Caco-2 (cell line): Measurements from ENCODE around the gene DENND1A. TPM values are rescaled to one million over a fixed set of nuclear protein-coding genes. Genes with fewer than 3 reads are reported as not detected.

Experiments used
- BruUV-seq: library from RNA; stranded (reverse); fragments of 400-500 nt; replicated peaks from 2 replicates; lab custom pipeline; 2021; lab: Mats Ljungman, UMichigan
- CTCF ChIA-PET: fragments of 300-600 bp; sonication (Branson Sonifier 250); formaldehyde crosslinking; loops from one replicate; lab custom pipeline; 2022; ENCODE audit warnings: antibody characterized with exemption; lab: Charles Lee
- POLR2A ChIA-PET: fragments of 300-600 bp; sonication (Branson Sonifier 250); formaldehyde crosslinking; loops from one replicate; lab custom pipeline; 2022; ENCODE audit warnings: antibody characterized with exemption; lab: Charles Lee
- DNase-seq, 2 experiments: peaks; one replicate each; pipeline versions ENCODE4 v3.0.0 to v3.0.0-alpha.2; 2020 to 2022
- H3K27me3 ChIP-seq: replicated peaks from 2 replicates; pipeline ENCODE4 v1.6.0; 2011; ENCODE audit warnings: low read length; ENCODE audit not compliant: control insufficient read depth, insufficient read depth
- H3K36me3 ChIP-seq: 2 replicates; pipeline ENCODE4 v1.5.1; 2011; ENCODE audit warnings: low read length; ENCODE audit not compliant: control insufficient read depth, insufficient read depth
- H3K4me1 ChIP-seq: fragments of 250-450 bp; sonication (Bioruptor Pico); 2 replicates; pipeline ENCODE4 v1.5.1; 2020; ENCODE audit warnings: mild to moderate bottlenecking
- H3K4me3 ChIP-seq: 2 replicates; pipeline ENCODE4 v1.5.1; 2011; ENCODE audit warnings: low read depth, mild to moderate bottlenecking, control low read depth, low read length
- H3K9me3 ChIP-seq: fragments of 250-450 bp; sonication (Bioruptor Pico); 2 replicates; pipeline ENCODE4 v1.5.1; 2020; ENCODE audit warnings: mild to moderate bottlenecking, moderate library complexity
- H3K27ac Mint-ChIP-seq: one replicate; pipeline ENCODE4 v1.8.0; 2022; ENCODE audit warnings: mixed read lengths; ENCODE audit not compliant: unreplicated experiment
- H3K27me3 Mint-ChIP-seq: one replicate; pipeline ENCODE4 v1.8.0; 2022; ENCODE audit warnings: mixed read lengths; ENCODE audit not compliant: insufficient read depth, unreplicated experiment
- H3K36me3 Mint-ChIP-seq: one replicate; pipeline ENCODE4 v1.8.0; 2022; ENCODE audit warnings: mild to moderate bottlenecking, mixed read lengths; ENCODE audit not compliant: insufficient read depth, unreplicated experiment
- H3K4me1 Mint-ChIP-seq: one replicate; pipeline ENCODE4 v1.8.0; 2022; ENCODE audit warnings: low read depth, mixed read lengths; ENCODE audit not compliant: unreplicated experiment
- H3K4me3 Mint-ChIP-seq: one replicate; pipeline ENCODE4 v1.8.0; 2022; ENCODE audit warnings: mild to moderate bottlenecking, moderate library complexity, mixed read lengths; ENCODE audit not compliant: unreplicated experiment
- H3K9me3 Mint-ChIP-seq: one replicate; pipeline ENCODE4 v1.8.0; 2022; ENCODE audit warnings: mixed read lengths; ENCODE audit not compliant: unreplicated experiment
- CTCF ChIP-seq, 2 experiments: fragments of 200-600 bp in 1 of 2; IDR thresholded peaks; 1 replicate in 1 of 2; 2 replicates in 1 of 2; pipeline versions ENCODE4 v1.5.1 to v1.8.0; 2011 to 2022; ENCODE audit warnings: antibody characterized with exemption in 1 of 2, control low read depth in 1 of 2, inconsistent platforms in 1 of 2, low read depth in 1 of 2, low read length in 1 of 2, mild to moderate bottlenecking in 1 of 2, moderate library complexity in 1 of 2; ENCODE audit not compliant: insufficient read depth in 1 of 2, severe bottlenecking in 1 of 2, unreplicated experiment in 1 of 2
- intact Hi-C: fragments of 100-400 bp; cut with micrococcal nuclease; formaldehyde crosslinking; loops from one replicate; pipeline ENCODE4 v1.10.0; 2022; ENCODE audit not compliant: unreplicated experiment
- total RNA-seq: library from RNA; stranded (reverse); gene quantifications from 2 replicates; pipeline ENCODE4 v1.2.3, GENCODE V29; 2022

Gene DENND1A
- total RNA-seq, 1 experiment from 2014 or later, result 41.6 TPM

GRCh38 chr9:123406691-123407216, 523.2 kb downstream of the DENND1A start:
- no peaks in the 10 kb centered on the region for H3K9me3 ChIP-seq
- no peak overlapping the region for H3K27ac Mint-ChIP-seq
- no peaks in the 10 kb centered on the region for H3K27me3 Mint-ChIP-seq
- ChIA-PET POLR2A (no interaction called here), CTCF (no interaction called here)
- no peak overlapping the region for H3K4me3 Mint-ChIP-seq
- H3K36me3 Mint-ChIP-seq, result no peaks in the 10 kb centered on the region
- DNase-seq, result no peak
- H3K4me1 Mint-ChIP-seq, result no peaks in the 10 kb centered on the region
- no peak overlapping the region for H3K4me3 ChIP-seq
- intact Hi-C loops, result no loop called here
- no peaks in the 10 kb centered on the region for H3K27me3 ChIP-seq
- no peaks in the 10 kb centered on the region for H3K4me1 ChIP-seq
- no TSS peak for BruUV-seq
- H3K9me3 Mint-ChIP-seq, result no peaks in the 10 kb centered on the region
- TF ChIP-seq CTCF (IDR thresholded peaks at IDR 0.05; ENCODE audit: insufficient read depth in 1 of 2, low read depth in 1 of 2, low read length in 1 of 2, severe bottlenecking in 1 of 2, unreplicated experiment in 1 of 2), result no peak
- no peaks in the 10 kb centered on the region for H3K36me3 ChIP-seq

- Histone ChIP-seq H3K9me3 (no peaks in the 10 kb centered on the region), H3K4me3 (no peak overlapping the region), H3K4me1 (no peaks in the 10 kb centered on the region), H3K36me3 (no peaks in the 10 kb centered on the region), H3K27me3 (no peaks in the 10 kb centered on the region)
- BruUV-seq, result no TSS peak
- intact Hi-C loops, result no loop called here
- Mint-ChIP-seq H3K4me1 (no peaks in the 10 kb centered on the region), H3K9me3 (no peaks in the 10 kb centered on the region), H3K4me3 (no peak overlapping the region), H3K36me3 (no peaks in the 10 kb centered on the region), H3K27me3 (no peaks in the 10 kb centered on the region), H3K27ac (no peak overlapping the region)
- POLR2A ChIA-PET, result no interaction called here
- DNase-seq, result no peak
- CTCF ChIA-PET, result no interaction called here
- TF ChIP-seq CTCF (IDR thresholded peaks at IDR 0.05; ENCODE audit: insufficient read depth in 1 of 2, low read depth in 1 of 2, low read length in 1 of 2, severe bottlenecking in 1 of 2, unreplicated experiment in 1 of 2), result no peak
These were observed 523.9 kb downstream of the DENND1A start for GRCh38 chr9:123406016-123406415.

- CTCF ChIA-PET, result no interaction called here
- no peaks in the 10 kb centered on the region for H3K27me3 ChIP-seq
- no peak overlapping the region for H3K27ac Mint-ChIP-seq
- no peak overlapping the region for H3K4me3 Mint-ChIP-seq
- DNase-seq, result no peak
- no peaks in the 10 kb centered on the region for H3K9me3 Mint-ChIP-seq
- H3K9me3 ChIP-seq, result no peaks in the 10 kb centered on the region
- no peaks in the 10 kb centered on the region for H3K27me3 Mint-ChIP-seq
- H3K36me3 ChIP-seq, result no peaks in the 10 kb centered on the region; the same call in 1 of the 2 replicates
- no peak overlapping the region for H3K4me3 ChIP-seq
- H3K36me3 Mint-ChIP-seq, result peaks cover 18% of the 10 kb centered on the region
- intact Hi-C loops, result loop anchor here (1.0 to 5.0 kb wide), 3 partner anchors 79 to 139 kb away; no protein-coding TSS in a partner anchor
- no peaks in the 10 kb centered on the region for H3K4me1 ChIP-seq
- no peak for TF ChIP-seq CTCF (IDR thresholded peaks at IDR 0.05; ENCODE audit: insufficient read depth in 1 of 2, low read depth in 1 of 2, low read length in 1 of 2, severe bottlenecking in 1 of 2, unreplicated experiment in 1 of 2)
- no TSS peak for BruUV-seq
- H3K4me1 Mint-ChIP-seq, result no peaks in the 10 kb centered on the region
- POLR2A ChIA-PET, result no interaction called here
These were observed 526.9 kb downstream of the DENND1A start for GRCh38 chr9:123402981-123403509.
